ENCODE results near the gene ZNF738.

The ZNF738 gene

DNA sequence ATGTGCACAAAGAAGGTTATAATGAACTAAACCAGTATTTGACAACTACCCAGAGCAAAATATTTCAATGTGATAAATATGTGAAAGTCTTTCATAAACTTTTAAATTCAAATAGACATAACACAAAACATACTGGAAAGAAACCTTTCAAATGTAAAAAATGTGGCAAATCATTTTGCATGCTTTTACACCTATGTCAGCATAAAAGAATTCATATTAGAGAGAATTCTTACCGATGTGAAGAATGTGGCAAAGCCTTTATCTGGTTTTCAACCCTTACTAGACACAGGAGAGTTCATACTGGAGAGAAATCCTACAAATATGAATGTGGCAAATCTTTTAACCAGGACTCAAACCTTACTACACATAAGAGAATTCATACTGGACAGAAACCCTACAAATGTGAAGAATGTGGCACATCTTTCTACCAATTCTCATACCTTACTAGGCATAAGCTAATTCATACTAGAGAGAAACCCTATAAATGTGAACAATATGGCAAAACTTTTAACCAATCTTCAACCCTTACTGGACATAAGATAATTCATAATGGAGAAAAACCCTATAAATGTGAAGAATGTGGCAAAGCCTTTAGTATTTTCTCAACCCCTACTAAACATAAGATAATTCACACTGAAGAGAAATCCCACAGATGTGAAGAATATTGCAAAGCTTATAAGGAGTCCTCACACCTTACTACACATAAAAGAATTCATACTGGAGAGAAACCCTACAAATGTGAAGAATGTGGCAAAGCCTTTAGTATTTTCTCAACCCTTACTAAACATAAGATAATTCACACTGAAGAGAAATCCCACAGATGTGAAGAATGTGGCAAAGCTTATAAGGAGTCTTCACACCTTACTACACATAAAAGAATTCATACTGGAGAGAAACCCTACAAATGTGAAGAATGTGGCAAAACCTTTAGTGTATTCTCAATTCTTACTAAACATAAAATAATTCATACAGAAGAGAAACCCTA is 64.5 kb downstream of the ZNF738 start:
- Histone ChIP-seq H3K27ac (ENCODE audit: low read length) (no peak overlapping the region), H3K36me3 (ENCODE audit: control insufficient read depth in 1 of 2, insufficient read depth in 2 of 2, low read length in 2 of 2) (peaks cover 0 to 25% of the 10 kb centered on the region in 2 donors), H3K4me3 (ENCODE audit: low read depth in 1 of 2, low read length in 2 of 2) (peak overlapping the region; percentile 5 to 55), H3K4me1 (ENCODE audit: control insufficient read depth in 1 of 2, insufficient read depth in 2 of 2, low read length in 2 of 2) (no peaks in the 10 kb centered on the region), H3K27me3 (ENCODE audit: low read depth, low read length) (no peaks in the 10 kb centered on the region), H3K9me3 (ENCODE audit: control insufficient read depth in 1 of 2, low read length in 2 of 2) (peaks cover 31 to 60% of the 10 kb centered on the region in 2 donors)
